Nephron (organoid): ENCODE measurements around the gene HNRNPC.

Experiments used
- H3K27ac Mint-ChIP-seq, 3 experiments: 2 replicates each; pipeline ENCODE4 v1.8.0; 2020; ENCODE audit warnings: mixed read lengths in 3 of 3, mild to moderate bottlenecking in 2 of 3, moderate library complexity in 1 of 3
- H3K27me3 Mint-ChIP-seq: 2 replicates; pipeline ENCODE4 v1.8.0; 2021; ENCODE audit warnings: low read depth, mild to moderate bottlenecking, moderate library complexity, mixed read lengths
- H3K36me3 Mint-ChIP-seq: 2 replicates; pipeline ENCODE4 v1.8.0; 2020; ENCODE audit warnings: low read depth, mixed read lengths
- H3K4me1 Mint-ChIP-seq: 2 replicates; pipeline ENCODE4 v1.8.0; 2020; ENCODE audit warnings: mixed read lengths
- H3K4me3 Mint-ChIP-seq, 3 experiments: 2 replicates each; pipeline ENCODE4 v1.8.0; 2020; ENCODE audit warnings: mild to moderate bottlenecking in 3 of 3, mixed read lengths in 3 of 3, moderate library complexity in 2 of 3
- H3K9me3 Mint-ChIP-seq: 2 replicates; pipeline ENCODE4 v1.8.0; 2020; ENCODE audit warnings: mixed read lengths
- TF ChIP-seq, protein P1 (sequence below), 3 experiments: fragments of 200-600 bp; sonication (generic); IDR thresholded peaks; one replicate each; pipeline ENCODE4 v1.5.0; 2021; ENCODE audit warnings: antibody characterized with exemption in 3 of 3; ENCODE audit not compliant: unreplicated experiment in 3 of 3

Gene HNRNPC

DNA sequence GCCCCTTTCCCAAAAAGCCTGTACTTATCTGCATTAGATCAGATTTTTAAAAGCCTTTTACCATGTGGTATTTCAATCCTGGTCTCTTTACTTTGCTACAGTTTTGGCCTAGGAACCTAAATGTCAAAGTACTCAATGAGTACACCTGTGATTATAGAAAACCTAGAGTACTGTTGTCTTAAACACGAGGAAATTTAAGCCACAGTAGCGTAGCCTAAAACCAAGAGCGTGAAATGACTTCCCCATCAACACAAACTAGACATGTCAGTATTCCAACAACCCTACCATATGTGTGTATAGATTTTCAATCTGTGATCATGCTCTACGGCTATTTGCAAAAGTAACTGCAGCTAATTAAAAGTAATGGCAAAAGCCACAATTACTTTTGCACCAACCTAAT, 60.7 kb downstream of the HNRNPC start:
- H3K4me1 Mint-ChIP-seq = no peaks in the 10 kb centered on the region
- H3K4me3 Mint-ChIP-seq = no peak overlapping the region
- peaks cover 96% of the 10 kb centered on the region for H3K36me3 Mint-ChIP-seq
- H3K27ac Mint-ChIP-seq = no peak overlapping the region
- TF ChIP-seq, protein P1, sequence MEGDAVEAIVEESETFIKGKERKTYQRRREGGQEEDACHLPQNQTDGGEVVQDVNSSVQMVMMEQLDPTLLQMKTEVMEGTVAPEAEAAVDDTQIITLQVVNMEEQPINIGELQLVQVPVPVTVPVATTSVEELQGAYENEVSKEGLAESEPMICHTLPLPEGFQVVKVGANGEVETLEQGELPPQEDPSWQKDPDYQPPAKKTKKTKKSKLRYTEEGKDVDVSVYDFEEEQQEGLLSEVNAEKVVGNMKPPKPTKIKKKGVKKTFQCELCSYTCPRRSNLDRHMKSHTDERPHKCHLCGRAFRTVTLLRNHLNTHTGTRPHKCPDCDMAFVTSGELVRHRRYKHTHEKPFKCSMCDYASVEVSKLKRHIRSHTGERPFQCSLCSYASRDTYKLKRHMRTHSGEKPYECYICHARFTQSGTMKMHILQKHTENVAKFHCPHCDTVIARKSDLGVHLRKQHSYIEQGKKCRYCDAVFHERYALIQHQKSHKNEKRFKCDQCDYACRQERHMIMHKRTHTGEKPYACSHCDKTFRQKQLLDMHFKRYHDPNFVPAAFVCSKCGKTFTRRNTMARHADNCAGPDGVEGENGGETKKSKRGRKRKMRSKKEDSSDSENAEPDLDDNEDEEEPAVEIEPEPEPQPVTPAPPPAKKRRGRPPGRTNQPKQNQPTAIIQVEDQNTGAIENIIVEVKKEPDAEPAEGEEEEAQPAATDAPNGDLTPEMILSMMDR (IDR thresholded peaks at IDR 0.05; ENCODE audit: unreplicated experiment in 3 of 3) = no peak
- H3K27me3 Mint-ChIP-seq = no peaks in the 10 kb centered on the region
- no peaks in the 10 kb centered on the region for H3K9me3 Mint-ChIP-seq

DNA sequence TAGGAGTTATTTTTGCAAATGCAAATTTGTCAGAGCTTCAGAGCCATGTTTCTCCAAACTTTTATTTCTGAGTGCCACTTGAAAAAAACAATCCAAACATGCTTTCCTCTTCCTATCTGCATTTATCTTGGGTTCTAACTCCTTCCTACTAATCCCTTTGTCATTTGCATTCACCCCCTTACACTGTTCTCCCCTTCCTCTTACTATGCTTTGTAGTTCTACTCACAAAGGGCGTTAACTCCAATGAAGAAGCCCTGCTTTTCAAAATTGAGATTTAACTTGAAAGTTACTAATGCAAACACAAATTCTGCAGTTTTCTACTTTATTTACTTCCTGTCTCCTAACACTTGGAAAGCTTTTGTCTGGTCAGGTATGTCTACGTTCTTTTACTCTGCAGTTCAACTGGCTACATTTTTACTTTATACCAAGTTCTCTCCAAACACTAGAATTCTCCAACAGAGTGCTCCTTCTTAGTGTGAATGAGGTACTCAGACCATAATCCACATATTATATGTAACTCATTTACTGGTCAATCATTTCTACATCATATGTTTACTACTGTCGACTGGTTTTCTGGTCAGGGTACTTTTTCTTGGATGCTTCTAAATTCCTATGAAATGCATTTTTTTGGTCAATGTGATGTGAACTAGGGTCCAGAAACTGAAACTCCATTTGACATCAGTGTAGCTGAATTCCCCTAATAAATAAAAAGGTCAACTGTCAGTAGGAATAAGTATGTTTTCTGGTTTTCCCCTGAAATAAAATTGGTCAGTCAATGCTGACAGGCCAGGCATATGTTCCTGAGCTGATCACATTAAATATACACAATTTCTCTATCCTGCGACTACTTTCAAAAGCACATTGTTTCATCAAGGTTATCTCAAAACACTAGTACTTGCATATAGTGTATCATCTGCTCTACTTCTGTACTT, 62.2 kb downstream of the HNRNPC start:
- Mint-ChIP-seq H3K4me3 (no peak overlapping the region), H3K4me1 (no peaks in the 10 kb centered on the region), H3K9me3 (no peaks in the 10 kb centered on the region), H3K27ac (peak overlapping the region in 1 of 3 experiments; percentile 43), H3K27me3 (no peaks in the 10 kb centered on the region), H3K36me3 (peaks cover 96% of the 10 kb centered on the region)
- TF ChIP-seq, protein P1 (IDR thresholded peaks at IDR 0.05; ENCODE audit: unreplicated experiment in 3 of 3) = no peak

DNA sequence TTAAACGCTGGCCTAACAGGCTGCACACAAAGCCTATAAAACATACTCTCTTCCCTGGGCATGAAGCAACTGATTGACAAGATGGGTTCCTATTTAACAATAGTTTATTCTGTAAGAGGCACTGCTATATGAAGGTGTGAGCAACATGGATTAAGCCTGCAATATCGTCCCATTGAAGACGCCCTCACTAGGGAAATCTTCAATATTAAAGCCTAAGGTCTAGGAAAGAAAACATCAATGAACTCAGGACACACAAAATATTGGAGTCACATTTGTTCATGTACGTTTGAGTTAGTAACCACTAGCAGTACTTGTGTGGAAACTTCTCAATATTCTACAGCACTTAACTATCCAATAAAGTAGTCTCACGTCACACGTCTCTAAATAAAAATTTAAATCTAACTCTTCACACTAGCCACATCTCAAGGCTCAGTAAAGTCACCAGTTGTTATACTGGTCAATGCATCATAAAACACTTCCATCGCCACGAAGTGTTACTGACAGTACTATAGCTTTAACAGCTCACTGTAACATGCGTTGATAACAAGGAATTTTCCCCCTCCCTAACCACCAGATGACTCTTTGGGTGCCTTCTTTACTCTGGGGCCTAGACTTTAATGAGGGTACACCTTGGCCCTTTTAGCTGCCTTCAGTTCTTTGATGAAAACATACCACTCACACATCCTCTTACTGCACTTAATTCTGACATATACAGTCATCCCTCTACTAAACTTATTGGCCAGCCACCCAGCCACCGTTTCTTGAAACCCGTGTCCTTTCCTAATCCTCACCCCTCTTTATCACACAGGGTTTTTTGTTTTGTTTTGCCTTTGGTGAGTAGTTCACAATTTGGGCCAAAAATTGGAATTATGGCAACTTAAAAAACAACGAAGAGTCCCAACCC, 63.3 kb downstream of the HNRNPC start:
- no peak overlapping the region for H3K4me3 Mint-ChIP-seq
- TF ChIP-seq, protein P1 (IDR thresholded peaks at IDR 0.05; ENCODE audit: unreplicated experiment in 3 of 3) = no peak
- H3K27me3 Mint-ChIP-seq = no peaks in the 10 kb centered on the region
- H3K27ac Mint-ChIP-seq = no peak overlapping the region
- no peaks in the 10 kb centered on the region for H3K4me1 Mint-ChIP-seq
- H3K9me3 Mint-ChIP-seq = no peaks in the 10 kb centered on the region
- H3K36me3 Mint-ChIP-seq = peaks cover 88% of the 10 kb centered on the region

DNA sequence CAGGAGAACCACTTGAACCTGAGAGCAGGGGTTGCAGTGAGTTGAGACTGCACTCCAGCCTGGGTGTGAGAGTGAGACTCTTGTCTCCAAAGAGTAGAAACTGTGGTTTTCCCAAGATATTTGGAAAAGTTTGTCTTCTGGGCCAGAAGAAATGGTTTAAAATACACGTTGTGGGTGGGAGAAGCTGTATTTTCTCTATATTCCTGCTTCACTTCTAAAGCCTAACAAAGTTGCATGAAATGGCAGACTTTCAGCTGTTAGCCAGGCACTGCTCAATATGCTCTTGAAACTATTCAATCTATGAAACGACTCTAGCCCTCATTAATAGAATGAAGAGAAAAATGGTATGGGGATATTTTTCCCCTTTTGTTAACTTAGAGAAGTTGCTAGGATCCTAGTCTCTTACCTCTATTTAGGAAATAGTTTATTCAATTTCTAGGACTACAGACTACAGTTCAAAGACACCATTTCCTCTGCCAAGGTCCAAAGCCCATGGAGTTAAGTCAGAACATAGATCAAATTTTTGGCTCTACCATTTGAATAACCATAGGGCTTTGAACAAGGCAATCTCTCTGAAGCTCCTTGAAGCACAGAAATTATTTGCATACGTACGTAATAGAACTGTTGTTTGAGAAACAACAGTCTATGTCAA, 64.1 kb downstream of the HNRNPC start:
- Mint-ChIP-seq H3K9me3 (no peaks in the 10 kb centered on the region), H3K27me3 (no peaks in the 10 kb centered on the region), H3K4me1 (no peaks in the 10 kb centered on the region), H3K27ac (no peak overlapping the region), H3K36me3 (peaks cover 84% of the 10 kb centered on the region), H3K4me3 (no peak overlapping the region)
- TF ChIP-seq, protein P1 (IDR thresholded peaks at IDR 0.05; ENCODE audit: unreplicated experiment in 3 of 3) = no peak

DNA sequence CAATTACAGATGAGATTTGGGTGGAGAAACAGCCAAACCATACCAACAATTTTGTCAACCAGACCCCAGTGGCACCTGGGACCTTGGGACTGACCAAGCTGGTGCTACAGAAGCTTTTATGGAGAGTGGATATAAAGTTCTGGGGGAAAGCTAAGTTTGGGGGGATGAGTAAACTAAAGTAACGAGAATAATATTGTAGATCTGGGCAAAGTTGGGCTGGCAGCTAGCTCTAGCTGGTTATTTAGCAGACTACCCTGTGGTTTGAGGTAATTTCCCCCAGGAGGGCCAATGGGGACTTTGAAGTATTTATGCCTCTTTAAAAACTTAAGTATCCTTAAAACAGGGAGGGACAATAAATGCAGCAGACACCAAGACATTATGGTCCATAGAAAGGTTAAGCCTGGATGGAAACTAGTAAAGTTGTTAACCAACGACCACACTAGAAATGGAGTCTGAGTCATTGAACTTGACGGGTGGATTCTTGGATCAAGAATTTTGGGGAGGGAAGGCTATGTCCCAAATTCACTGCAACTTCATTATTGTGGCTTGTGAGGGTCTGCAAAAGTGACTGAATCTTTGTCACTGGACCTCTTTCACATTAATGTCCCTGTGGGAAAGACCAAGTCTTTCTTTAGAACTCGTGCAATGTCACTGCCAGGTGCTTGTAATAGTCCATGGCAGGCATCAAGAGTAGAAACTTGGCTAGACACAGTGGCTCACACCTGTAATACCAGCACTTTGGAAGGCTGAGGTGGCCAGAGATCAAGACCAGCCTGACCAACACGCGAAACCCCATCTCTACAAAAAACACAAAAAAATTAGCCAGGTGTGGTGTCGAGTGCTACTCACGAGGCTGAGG, 64.8 kb downstream of the HNRNPC start:
- Mint-ChIP-seq H3K36me3 (peaks cover 76% of the 10 kb centered on the region), H3K27ac (peak overlapping the region in 1 of 3 experiments; percentile 13), H3K4me3 (no peak overlapping the region), H3K9me3 (no peaks in the 10 kb centered on the region), H3K27me3 (no peaks in the 10 kb centered on the region), H3K4me1 (no peaks in the 10 kb centered on the region)
- TF ChIP-seq, protein P1 (IDR thresholded peaks at IDR 0.05; ENCODE audit: unreplicated experiment in 3 of 3) = no peak
